Colon (tissue), 2 donors: ENCODE data around the gene CCDC149.

Source experiments
- FAIRE-seq: peaks from 2 replicates; lab custom pipeline; 2012; peaks lifted over from hg19 to GRCh38; lab: Jason Lieb, UNC
- donor health status: control.
- donor health status: control.

CCDC149 gene

DNA sequence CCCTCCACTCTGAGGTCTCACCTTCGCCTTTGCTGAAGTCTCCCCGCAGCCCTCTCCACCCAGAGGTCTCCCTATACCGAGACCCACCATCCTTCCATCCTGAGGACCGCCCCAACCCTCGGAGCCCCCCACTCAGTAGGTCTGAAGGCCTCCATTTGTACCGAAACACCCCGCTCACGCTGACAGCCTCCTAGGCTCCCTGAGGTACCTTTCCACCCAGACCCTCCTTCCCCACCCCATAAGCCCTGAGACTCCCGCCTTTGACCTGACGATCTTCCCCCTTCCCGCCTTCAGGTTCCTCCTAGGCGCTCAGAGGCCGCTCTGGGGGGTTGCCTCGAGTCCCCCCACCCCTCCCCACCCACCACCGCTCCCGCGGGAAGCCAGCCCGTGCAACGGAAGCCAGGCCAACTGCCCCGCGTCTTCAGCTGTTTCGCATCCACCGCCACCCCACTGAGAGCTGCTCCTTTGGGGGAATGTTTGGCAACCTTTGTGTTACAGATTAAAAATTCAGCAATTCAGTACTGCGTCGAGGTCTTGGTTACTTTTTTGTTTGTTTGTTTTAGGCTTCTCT, 112.4 kb downstream of the CCDC149 start:
- no peak for FAIRE-seq

DNA sequence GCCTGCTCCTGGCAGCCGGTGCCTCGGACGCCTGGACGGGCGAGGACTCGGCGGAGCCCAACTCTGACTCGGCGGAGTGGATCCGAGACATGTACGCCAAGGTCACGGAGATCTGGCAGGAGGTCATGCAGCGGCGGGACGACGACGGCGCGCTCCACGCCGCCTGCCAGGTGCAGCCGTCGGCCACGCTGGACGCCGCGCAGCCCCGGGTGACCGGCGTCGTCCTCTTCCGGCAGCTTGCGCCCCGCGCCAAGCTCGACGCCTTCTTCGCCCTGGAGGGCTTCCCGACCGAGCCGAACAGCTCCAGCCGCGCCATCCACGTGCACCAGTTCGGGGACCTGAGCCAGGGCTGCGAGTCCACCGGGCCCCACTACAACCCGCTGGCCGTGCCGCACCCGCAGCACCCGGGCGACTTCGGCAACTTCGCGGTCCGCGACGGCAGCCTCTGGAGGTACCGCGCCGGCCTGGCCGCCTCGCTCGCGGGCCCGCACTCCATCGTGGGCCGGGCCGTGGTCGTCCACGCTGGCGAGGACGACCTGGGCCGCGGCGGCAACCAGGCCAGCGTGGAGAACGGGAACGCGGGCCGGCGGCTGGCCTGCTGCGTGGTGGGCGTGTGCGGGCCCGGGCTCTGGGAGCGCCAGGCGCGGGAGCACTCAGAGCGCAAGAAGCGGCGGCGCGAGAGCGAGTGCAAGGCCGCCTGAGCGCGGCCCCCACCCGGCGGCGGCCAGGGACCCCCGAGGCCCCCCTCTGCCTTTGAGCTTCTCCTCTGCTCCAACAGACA, 113.1 kb downstream of the CCDC149 start:
- no peak for FAIRE-seq

DNA sequence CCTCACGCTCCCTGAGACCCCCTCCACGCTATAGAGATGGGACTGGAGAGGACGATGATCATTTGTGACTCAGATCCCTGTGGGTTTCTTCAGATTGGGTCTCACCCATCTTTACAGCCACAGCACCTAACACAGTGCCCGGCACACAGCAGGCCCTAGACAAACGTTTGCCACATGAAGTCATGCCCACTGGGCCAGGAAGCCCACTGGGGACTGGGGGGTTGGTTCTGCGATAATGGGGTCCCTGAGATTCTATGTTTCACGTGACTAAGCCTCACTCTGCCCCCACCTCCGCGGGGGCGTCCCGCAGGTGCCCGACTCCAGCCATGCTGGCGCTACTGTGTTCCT, 113.7 kb downstream of the CCDC149 start:
- no peak for FAIRE-seq

DNA sequence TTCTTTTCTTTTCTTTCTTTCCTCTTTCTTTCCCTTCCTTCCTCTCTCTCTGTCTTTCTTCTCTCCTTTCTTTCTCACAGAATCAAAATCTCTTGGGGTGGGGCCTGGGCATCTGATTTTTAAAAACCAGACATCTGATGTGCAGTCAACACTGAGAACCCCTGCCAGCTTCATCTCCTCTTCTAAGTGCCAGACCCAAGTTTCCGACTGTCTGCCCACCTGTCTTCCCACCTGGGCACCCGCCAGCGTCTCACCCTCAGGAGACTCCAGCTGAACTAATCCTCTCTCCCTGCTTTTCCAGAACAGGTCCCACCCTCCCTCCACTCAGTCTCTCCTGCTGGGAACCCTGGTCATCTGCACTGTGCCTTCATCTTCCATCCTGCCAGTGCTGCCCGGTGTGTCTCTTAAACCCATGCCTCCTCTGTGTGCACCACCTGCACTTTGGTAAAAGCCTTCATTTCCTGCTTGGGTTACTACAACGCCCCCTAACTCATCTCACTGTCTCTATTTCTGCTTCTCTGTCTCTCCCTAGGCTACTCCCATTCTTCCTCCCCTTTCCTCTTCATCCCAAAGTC, 114.7 kb downstream of the CCDC149 start:
- FAIRE-seq = no peak

DNA sequence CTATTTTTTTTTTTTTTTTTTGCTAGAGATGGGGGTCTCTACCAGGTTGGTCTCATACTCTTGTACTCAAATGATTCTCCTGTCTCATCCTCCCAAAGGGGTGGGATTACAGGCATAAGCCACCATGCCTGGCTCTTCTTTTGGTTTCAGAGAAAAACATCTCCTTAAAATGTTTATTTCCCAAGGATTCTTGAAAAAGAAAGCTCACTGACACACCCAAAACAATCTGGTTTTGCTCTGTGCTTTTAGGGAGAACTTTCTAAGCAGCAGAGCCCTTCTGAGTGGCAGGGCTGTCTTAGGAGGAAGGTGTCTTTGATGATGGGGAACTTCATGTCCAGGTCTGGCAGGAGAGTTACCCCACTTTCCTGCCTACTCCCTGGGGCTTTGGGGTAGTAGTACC, 116.2 kb downstream of the CCDC149 start:
- no peak for FAIRE-seq

DNA sequence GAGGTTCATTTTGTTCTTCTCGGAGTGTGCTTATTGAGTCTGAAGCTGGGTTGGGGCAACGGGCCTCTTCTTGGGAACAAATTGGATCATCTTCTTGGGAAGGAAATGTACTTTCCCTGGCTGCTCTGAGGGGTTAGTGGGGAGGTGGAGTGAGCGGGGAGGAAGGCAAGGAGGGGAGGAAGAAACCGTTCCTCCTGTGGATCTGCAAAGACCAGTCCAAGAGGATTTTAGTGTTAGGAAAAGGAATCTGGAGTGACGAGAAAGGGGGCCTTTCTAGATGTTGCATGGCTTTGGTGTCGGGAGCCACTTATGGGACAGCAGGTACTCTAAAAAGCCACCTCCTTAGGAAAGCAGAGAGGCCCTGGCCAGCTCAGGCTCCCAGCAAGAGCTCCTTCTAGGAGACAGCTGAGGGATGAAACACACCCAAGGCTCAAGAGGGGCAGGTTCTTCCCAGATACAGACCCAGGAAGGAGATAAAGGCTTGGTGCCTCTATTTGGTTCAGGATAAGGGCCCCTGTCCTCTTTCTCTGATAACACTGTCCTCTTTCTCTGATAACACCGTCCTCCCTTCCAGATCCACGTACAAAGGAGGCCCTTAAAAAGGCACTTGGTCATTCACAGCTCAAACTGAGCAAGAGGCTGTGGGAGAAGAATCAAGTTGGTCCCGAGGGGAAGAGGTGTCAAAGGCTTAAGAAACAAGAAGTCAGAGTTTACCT, 117.0 kb downstream of the CCDC149 start:
- FAIRE-seq = no peak

DNA sequence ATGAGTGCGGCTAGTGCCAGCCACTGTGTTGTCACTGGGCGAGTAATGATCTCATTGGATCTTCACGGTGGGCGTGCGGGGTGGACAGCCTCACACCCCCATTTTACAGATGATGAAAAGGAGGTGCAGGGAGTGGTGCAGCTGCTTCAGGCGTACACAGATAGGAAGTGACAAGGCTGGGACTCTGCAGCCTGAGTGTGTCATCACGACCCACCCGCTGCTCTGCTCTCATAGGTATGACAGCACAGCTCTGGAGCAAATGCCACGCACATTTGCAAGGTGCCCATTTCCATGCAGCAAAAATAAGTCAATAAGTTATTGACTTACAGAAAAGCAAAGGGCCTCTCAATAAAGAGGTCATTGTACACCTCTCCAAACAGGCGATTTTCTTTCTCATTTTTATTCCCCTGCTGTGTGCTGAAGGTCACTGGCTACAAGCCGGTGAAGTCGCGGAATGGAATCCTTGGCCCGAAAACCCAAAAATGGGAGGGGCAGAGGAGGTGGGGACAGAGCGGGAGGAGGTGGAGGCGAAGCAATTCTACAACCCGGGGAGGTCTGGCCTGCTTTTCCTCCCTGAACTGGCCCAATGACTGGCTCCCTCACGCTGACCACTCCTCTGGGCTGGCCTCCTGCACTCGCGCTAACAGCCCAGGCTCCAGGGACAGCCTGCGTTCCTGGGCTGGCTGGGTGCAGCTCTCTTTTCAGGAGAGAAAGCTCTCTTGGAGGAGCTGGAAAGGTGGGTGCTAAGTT, 117.8 kb downstream of the CCDC149 start, which contains the start of gene SOD3:
SOD3 (plus strand) TSS at position 658 of the 750 bp plus-strand sequence. CDS start 3,949 bp downstream, outside the sequence.
- FAIRE-seq = no peak

DNA sequence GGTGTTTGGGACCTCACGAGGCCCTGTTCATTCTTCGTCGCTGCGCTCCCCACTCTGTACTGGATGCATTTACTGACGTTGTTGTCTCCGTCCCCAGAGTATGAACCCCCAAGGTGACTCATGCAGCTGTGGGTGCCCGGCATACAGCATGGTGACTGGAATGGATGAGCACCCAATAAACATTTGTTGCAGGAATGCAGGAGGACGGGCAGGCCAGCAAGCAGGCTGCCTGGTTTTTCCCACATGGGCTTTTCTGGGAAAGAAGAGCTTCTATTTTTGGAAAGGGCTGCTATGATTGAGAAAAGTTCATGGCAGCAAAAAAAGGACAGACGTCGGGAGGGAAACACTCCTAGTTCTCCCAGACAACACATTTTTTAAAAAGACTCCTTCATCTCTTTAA, 118.4 kb downstream of the CCDC149 start:
- no peak for FAIRE-seq

DNA sequence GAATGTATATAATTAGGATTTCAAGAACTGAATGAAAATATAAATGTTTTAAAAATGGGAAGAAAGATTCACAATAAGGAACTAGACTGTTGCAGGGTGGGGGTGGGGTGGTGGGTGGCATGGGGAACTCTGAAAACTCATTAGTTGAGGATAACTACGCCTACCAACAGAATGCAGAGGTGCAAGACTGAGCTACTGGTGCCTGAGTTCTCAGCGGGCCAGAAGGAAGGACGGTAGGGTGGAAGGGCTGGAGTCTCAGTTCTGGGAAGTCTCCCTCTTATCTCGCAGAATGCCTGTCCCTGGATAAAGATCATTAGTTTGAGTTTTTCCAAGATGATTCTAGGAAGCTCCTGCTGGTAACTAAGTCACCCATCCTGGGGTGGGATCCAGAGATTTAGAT, 118.8 kb downstream of the CCDC149 start:
- no peak for FAIRE-seq

DNA sequence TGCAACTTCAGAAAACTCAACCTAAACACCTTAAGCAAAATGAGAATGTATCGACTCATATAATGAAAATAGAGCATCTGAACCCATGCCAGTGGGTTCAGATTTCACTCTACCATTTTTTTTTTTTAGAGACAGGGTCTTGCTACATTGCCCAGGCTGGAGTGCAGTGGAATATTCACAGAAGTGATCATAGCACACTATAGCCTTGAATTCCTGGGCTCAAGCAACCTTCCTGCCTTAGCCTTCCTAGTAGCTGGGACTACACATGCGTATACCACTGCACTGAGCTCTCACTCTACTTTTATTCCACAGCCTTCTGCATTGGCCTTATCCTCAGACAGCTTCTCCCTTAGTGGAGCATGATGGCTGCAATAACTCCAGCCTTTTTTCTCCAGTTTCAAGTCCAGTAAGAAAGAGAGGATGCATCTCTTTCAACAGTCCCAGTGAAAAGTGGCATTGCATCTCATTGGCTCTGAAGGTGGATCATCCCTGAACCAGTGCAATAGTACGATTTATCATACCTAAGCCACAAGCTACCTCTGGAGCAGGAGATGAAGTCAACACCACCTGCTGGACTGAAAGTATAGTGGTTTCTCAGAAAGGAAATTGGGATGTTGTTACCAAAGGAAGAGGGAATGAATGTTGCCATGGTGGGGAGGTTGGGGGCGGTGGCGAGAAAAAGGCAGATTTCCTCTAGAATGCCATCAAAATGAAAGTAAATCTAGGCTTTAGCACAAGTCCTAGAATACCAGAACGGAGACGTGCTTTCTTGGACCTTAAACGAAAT, 119.4 kb downstream of the CCDC149 start:
- FAIRE-seq = no peak

DNA sequence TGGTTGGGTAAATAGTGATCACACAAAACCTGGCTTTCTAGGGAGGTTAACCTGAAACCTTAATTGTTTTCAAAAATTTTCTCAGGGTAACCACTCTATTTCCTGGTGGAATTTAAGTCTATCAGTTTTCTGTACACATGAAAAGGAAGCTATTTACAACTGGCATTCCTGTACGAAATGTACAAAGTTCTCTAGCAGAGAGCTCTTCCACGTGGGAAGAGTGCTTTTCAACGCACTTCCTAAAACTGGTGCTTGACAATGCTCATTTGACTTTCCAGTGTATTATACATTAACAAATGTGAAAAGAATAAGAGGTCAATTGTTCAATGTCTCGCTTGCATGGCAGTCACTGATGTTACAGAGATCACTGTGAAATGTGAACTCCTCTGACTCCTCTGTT, 120.3 kb downstream of the CCDC149 start:
- no peak for FAIRE-seq

DNA sequence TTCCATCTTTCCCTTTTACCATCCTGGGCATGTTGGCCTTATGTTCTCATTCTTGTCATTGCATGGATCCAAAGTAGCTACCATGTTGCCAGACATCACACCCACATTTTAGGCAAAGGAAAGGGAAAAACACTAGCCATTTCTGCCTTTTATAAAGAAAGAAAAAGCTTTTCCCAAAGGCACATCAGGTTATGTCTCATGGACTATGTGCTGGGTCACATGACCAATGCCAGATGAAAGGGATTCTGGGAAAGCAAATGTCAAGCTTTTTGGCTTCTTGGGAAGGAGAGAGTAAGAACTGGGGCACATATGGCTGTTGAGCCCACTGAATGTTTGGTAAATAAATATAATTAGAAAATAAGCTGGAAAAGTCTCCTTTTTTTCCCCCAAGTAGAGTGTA, 121.8 kb downstream of the CCDC149 start:
- no peak for FAIRE-seq

DNA sequence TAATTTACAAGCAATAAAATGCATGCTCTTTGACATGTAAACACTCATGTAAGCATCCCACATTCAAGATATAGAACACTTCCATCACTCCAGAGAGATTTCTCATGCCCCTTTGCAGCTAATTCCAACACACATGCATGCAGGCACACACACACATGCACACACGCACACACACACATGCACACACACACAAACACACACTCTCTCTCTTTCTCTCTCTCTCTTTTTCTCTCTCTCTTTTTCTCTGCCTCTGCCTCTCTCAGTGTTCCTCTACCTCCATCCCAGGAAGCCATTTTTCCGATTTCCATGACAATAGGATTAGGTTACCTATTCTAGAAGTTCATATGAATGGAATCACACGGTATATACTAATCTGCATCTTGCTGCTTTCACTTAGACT, 129.3 kb downstream of the CCDC149 start:
- FAIRE-seq = no peak

DNA sequence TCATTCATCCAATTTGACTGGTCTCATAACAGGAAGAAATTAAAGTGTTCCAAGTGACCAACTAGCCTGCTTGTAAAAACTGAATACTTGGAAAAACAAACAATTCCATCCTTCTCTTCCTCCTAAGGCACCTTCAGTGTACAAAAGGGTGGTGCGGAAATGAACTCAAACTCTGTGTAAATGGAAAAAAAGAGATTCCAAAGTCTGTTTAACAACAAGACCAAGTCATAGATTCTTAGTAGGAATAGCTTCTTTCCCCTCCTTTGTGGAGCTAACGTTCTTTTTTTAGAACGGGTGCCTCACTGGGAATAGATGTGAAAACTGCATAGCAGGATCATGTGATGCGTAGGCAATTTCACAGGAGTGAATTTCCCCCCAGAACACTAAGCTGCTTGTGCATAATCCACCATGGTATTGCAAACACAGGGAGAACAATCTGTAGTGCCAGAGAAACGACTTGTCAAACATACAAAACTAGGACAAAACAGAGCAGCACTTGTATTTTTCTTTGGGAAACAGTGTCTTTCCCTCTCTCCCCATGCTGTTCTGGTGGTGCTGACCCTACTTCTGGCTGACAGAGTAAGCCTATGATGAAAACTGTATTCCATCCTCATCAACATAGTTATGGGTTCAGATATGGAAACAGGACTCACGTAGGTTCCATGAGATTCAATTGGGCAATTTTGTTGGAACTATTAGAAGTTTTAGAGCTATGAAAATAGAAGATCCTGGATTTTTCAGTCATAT, 130.7 kb downstream of the CCDC149 start:
- peak; percentile 71 for FAIRE-seq

DNA sequence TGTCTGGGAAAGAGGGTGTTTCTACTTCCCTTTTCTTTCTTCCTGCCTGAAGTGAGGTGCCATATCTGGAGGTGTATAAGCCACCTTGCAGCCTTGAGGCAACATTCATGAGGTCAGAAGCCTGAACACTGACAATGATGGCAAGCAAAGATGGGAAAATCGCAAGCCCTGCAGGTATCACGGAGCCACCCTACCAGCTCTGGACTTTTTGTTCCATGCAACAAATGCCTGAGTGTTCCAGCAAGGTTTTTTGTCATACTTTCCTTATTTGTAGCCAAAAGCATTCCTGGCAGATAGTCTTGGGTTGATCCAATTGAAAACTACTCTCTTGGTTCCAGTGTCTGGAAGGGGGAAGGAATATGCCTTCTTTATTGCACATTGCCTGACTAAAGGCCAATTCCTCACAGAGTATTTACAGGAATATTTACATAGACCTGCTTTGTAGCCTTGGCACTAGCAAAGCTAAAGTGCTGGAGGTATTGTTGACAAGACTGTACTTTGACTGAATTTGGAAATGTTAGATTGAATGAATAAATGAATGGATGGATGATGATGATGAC, 131.8 kb downstream of the CCDC149 start:
- no peak for FAIRE-seq

DNA sequence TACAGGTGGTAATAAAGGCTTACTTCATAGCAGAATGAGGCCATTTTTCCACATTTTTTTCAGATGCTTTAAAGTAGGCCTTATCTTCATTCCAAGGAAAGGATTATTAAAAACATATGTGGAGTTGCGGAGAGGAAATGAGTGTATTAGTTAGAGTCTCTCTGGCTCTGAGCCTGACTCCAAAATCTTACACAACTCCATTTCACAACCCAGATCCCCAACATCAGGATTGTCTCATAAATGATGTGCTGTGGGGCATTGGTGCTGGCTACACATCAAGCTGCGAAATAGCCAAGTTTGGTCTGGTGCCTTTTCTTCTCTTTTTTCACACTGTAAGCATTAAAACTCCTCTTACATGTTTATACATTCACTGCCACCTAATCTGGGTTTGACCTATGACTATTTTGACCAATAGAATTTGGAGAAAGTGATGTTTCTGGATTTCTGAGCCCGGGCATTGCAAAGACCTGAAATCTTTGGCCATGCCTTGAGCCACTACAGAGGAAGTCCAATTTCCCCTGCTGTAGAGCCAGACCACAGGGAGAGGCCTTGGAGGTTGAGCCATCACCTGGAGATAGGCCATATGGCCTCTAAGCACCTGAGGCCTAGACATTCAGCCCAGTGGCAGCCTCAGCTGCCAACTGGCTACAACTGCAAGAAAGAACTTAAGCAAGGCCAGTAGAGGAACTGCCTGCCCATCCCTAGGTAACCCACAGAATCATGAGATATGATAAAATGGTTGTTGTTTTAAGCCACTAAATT, 134.2 kb downstream of the CCDC149 start:
- FAIRE-seq = no peak

DNA sequence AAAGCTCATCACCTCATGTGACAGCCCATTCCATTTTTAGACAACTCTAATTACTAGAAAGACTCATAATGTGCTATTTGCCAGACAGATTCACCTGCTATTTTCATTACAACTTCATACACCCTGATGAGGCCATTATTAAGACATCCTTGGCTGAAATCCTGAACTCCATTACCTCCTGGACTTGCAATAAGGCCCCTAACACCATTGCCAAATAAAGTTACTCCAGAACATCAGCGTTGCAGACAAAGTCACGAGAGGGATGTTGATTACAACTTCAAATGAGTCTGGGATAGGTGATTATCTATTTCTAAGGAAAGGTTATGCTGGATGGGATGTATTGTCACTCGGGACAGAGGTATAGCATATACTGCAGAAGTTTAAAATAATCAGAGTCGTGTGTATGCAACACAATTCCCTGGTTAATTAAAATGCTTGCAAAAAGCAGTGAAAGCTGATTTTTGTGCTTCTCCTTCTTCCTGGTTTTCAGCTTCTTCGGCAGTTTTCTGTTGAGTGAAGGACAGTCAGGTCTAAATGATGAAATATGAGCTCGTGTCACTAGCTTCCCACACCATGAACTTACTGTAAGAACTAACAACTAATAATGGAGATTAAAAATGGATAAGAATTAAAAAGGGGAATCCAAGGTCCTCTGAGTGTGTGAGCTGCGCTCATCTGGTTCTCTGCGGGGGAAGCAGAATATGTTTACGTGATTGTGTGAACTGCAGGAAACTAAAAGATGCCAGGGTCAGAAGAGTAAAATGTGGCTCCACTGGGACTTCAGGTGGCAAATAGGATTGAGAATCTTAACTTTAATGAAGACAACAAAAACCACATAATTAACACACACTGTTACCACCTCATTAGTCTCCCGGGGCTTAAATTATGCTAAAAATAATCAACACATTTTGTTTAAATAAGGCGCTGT, 135.0 kb downstream of the CCDC149 start:
- FAIRE-seq = no peak

DNA sequence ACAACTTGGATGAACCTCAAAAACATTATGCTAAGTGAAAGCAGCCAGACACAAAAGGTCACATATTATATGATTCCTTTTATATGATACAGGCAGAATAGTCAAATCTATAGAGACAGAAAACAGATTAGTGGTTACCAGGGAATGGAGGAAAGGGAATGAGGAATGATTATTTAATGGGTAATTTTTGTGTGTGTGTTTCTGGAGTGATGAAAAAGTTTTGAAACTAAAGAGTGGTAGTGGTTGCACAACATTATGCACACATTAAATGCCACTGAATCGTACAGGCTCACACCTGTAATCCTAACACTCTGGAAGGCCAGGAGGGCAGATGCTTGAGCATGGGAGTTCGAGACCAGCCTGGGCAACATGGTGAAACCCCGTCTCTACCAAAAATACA, 137.1 kb downstream of the CCDC149 start:
- FAIRE-seq = no peak
